Fibroblast of mammary gland (primary cell): ENCODE data around the gene ULBP3.
"Not testable (repeated sequence)": the region's sequence is repeated elsewhere in the genome, so short reads cannot be mapped to it uniquely, and the experiment has no call there.

Experiments
- DNase-seq: peaks from one replicate; pipeline ENCODE4 v3.0.0-alpha.2; 2010; ENCODE audit warnings: low read depth
- H3K4me3 ChIP-seq: 2 replicates; pipeline ENCODE4 v1.5.1; 2011; ENCODE audit warnings: low read depth, mild to moderate bottlenecking, low read length, moderate library complexity; ENCODE audit not compliant: control insufficient read depth
- CTCF ChIP-seq: conservative IDR thresholded peaks from 2 replicates; pipeline ENCODE4 v1.5.1; 2011; ENCODE audit warnings: low read depth, low read length, inconsistent platforms; ENCODE audit not compliant: control insufficient read depth, insufficient read depth

Gene ULBP3

DNA sequence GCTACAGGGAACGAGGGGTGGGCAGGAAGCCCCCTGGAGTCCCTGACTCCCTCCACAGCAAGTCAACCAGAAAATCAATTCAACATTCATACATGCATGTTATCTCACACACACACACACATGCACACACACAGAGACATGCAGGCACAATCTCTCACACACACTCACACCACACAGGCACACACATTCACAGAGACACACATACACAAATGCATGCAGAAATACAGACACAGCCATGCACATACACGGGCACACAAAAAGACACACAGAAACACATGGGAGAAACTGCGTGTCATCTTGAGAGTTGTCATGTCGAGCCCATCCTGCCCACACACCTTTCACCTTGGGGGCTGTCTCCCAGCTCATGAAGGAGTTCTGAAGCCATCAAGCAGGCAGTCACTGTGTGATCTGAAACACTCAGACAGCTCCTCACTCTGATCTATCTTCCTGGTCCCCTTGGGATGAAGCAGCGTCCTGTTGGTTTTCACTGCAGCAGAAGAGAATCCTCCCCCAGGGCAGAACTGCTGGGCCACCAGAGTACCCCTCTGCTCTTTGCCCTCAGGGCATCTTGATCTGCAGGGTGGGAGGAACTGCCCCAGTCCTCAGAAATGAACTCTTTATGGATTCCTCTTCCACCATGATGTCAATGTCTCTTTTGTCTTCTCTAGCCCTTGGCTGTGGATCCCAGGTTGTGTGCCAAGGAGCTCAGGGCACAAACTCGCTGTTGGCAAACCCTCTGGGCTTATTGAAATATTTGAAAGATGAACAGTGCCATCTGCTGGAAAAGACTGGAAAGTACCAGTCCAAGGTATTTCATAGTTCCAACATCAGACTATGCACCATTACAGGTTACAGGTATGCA lies 52.4 kb downstream of the ULBP3 start:
- peak; percentile 49 for TF ChIP-seq CTCF
- no peak overlapping the region for H3K4me3 ChIP-seq
- peak; percentile 66 for DNase-seq

DNA sequence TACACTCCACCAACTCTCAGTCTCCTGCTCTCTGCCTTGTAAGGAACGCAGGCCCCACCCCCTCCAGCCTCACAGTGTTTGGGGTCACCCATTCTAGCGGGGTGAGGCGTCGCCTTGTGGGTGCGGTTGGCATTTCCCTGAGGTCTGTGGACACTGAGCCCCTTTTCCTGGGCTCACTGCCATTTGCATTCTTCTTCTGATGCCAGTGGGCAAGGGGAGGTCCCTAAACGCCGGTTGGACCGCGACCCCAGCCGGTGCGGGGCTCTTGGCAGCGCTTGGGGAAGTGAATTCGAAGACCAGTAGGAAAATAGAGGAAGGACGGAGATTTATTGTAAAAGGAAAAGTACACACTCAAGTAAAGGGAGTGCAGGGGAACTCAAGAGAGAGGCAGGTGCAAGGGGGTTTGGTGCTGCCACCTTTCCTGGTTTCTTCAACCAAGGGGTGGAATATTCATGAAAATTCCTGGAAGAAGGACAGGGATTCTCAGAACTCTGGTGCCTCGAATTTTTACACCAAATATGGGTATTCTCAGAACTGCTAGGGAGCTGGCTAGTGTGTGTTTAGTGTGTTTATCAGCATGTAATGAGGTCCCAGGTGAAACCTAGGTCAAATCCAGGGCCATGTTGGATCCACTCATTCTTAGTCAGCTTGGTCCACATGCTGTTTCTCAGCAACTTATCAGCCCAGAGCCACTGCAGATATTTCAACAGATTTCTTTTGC lies 53.5 kb downstream of the ULBP3 start:
- H3K4me3 ChIP-seq, DNase-seq: not testable (repeated sequence)

DNA sequence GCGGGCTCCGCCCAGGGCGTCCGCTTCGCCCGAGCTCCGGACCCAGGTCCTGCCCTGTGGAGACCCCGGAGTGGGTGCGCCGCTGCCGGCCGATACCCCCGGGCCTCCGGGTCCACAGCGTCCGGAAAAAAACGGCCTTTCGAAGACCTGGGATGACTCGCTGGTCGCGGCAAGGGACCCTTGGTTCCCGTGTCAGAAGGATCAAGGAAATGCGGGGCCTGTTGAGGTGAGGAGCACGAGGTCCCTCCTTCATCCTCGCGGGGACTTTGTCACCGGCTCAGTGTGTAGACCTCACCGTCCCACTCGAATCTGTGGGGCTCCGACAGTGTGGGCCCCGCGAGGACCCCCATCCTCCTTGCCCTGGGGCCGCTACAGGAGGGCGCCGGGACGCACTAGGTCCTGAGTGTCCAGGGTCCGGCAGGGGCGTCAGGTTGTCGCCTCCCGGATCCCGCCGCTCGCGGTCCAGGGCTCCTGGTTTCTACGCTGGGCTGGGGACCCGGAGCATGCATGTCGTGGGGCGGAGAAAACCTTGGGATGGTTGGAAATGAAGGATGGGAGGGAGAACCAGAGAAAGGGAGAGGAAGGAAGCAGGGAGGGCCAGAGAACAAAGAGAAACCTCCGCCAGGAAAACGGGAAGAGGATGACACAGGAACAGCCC lies 54.2 kb downstream of the ULBP3 start:
- not testable (repeated sequence) for H3K4me3 ChIP-seq, DNase-seq

- DNase-seq, H3K4me3 ChIP-seq: not testable (repeated sequence)
Observed at GRCh38 chr6:150013785-150014622, 54.9 kb downstream of the ULBP3 start.

DNA sequence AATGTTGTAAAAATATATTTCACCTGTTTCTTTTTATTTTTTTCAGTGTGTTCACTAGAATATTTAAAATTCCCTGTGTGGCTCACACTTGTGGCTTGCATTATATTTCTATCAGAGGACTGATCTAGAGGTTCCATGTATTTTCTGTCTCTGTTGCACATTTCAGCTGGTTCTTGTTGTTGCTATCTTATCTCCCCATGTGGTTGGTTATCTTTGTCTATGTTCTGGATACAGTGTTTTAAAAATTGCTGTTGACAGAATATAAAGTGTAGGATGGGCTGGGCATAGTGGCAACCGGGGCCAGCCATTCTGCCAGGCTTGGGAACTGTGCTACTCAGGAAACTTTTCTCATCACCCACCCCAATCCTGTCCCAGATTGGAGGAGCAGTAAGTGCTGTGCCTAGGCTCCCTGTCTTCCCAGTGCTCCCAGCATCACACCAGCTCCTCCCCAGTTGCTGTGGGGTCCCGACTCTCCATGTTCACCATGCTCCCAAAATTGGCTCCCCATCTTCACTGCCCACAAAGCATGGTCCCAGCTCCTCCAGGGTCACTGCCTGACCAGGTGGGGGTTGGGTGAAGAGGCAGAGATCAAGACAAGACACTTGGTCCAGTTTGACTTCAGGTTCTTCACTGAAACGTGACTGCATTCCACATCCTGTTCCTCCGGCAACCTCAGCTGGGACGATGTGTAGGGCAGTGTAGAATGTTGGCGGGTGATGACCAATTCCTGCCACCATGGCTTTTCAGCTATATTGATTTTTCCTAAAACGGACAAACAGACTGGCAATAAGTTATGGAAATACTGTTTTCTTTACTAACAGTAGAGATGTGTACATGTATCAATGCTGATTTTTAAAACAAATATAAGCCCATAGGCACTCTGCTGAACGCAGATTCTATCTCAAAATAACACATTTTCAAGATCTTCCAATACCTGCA lies 55.8 kb downstream of the ULBP3 start:
- H3K4me3 ChIP-seq, DNase-seq: not testable (repeated sequence)
